HG03108 (cell line): Measurements from ENCODE around the gene USH1C.

Experiments
- ATAC-seq: cut with Tn5 transposase; IDR thresholded peaks from one replicate; pipeline ENCODE4 v1.9.1; 2021; ENCODE audit warnings: moderate library complexity; ENCODE audit not compliant: unreplicated experiment

USH1C gene

DNA sequence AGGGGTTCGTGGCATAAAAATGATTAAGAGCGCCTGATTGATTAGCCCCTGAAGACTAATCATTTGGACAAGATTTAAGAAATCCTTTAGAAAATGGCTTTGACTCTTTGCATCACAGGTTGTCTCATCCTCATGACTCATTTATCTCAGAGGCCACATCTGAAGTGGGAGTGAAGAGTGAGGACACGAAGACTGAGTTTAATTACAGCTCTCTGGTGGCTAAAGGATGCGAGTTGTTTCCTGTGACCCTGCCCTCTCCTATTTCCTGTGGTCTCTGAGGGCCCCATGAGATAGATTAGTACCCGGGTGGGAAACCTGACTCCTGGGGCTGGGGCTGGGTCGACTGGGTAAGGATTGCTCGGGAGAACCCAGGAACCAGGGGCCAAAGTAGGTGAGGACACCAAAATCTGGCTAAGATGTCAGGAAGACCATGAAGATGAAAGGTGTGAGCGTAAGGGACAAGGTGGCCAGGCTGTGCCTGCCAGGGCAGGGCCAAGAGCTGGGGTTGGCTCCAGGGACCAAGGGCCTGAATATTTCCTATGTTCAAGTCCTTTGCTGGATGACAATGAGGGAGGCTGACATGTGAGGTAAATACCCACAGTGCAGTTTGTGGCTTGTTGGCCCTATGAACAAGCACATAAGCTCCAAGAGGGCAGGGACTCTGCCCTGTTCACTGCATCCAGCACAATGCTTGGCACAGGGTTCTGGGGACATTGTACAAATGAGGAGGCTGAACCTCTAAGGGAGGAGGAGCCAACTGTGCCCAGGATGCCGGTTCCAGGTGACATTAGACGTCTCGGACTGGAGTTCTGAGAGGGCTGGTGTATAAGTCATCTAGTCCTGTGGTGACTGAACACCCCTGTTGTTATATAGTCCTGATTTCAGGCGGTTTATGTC is 6.5 kb upstream of the USH1C start:
- no peak for ATAC-seq

- ATAC-seq: no peak
Measured at GRCh38 chr11:17548444-17548843, 4.2 kb upstream of the USH1C start.

DNA sequence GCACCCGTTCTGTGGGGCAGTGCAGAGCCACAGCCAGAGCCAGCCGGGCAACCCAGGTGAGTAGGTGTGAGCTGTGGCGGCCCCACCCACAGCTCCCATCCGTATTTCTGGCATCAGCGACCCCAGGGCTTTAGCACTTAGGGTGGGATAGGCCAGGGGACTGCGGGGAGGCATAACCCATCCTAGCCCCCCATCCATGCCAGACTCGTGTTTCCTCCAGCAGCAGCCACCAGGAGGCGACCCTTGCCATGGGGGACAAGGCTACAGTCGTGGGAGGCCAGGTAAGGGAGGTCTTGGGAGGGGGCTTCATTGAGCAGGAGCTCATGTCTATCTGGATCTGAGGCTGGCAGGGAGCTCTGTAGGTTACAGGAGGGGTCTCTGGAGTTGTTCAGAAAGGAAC is 3.7 kb upstream of the USH1C start:
- no peak for ATAC-seq

DNA sequence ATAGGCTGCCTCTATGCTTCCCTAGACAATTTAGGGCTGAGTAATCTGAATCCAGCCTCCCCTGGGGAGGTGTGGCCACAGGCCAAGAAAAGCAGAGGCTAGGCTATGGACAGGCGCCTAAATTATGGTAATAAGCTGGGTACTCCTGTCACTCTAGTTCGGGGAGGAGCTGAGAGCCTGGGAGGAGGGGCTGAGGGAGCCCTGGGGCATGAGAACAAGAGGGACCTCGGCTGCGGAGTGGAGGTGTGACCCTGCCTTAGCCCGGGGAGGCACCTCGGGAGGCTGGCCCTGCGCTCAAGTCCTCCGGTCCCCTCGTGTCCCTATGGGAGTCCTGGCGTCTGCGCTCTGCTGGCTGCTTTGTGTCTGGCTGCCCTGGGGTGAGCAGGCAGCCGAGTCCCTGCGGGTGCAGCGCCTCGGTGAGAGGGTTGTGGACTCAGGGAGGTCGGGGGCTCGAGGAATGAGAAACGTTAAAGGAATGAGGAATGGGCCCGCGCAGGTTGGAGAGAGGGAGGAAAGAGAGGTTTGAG is 2.9 kb upstream of the USH1C start, which contains the start of gene OTOG:
OTOG (plus strand) TSS at position 209 of the 527 bp plus-strand sequence; CDS start at position 323, 114 bp downstream.
- no peak for ATAC-seq

DNA sequence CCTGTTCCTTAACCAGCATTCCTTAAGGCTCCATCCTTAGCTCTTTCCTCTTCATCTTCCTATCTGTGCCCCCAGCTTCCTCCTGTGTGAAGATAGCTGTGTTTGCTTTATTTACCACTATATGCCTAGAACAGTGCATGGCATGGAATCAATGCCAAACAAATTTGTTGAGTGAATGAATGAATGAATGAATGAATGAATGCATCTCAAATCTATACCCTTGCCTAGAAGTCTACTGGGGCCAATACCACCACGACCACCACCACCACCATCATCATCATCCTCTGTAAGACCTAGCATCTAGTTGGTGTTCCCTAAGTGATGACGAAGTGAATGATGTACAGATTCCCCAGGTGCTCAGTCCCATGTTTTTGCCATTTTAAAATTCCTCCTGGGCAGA is 2.0 kb upstream of the USH1C start:
- ATAC-seq: no peak

GRCh38 chr11:17543574-17544180 is 539 bp downstream of the USH1C start:
- no peak for ATAC-seq

DNA sequence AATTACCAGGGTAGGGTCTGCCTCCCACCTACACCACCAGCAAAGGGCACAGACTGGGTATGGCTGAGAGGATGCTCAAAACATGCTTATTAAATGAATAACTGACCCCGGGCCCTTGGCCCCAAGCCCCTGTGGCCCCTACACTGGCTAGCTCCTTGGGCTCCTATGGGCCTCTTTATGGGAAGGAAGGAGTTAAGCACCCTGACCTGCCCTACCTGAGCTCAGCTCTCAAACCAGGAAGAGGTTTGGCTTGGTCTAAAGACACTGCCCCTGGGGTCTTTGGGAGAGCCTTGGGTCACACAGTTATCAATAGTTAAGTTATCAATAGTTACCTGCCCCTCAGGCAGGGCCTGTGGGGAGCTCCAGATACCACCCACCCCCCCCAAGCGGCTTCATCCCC is 1.2 kb downstream of the USH1C start:
- no peak for ATAC-seq

- no peak for ATAC-seq
Measured at GRCh38 chr11:17542249-17542648, 2.0 kb downstream of the USH1C start.

DNA sequence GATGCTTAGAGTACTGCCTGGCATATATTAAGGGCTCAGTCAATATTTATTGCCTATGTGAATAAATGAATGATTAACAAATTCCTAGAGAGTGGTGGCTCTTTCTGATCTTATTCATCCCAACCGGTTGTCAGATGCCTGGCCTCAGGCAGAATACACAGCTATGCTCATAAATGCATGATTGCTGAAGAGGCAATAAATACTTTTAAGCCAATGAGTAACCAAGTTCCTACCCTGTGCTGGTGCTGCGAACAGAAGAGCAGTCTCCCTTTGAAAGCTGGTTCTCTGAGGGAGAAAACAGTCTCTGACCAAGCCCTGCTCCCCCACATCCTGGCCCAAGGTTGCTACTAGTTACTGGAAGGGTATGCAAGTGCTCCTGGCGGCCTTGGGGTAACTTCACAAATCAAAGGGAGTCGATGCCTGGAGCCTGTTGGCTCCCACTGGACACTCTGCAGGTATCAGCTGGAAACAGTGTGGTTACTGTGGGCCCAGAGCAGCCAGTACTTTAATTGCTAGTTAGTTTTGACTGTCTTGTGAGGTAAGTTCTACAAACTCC is 2.8 kb downstream of the USH1C start:
- no peak for ATAC-seq

- no peak for ATAC-seq
Measured at GRCh38 chr11:17540807-17541206, 3.4 kb downstream of the USH1C start.

- no peak for ATAC-seq
Measured at GRCh38 chr11:17538731-17539130, 5.5 kb downstream of the USH1C start.

DNA sequence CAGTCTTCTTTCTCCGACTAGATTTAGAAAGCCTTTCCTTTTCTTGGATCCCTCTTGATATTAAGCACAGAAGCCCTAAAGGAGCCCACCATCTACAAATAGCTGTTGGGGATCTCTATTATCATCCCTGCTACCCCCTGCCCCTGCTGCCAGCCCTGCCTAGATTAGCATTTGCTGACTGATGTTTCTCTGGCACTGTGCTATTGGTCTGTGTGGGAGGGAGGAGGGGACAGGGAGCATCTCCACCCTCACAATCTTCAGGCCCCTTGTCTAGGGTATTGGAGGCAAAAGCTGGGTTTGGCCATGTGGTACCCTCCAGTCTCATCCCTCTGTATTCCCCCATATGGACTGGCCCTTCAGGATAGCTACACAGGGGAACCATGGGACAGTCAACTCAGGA is 6.2 kb downstream of the USH1C start:
- ATAC-seq: no peak

DNA sequence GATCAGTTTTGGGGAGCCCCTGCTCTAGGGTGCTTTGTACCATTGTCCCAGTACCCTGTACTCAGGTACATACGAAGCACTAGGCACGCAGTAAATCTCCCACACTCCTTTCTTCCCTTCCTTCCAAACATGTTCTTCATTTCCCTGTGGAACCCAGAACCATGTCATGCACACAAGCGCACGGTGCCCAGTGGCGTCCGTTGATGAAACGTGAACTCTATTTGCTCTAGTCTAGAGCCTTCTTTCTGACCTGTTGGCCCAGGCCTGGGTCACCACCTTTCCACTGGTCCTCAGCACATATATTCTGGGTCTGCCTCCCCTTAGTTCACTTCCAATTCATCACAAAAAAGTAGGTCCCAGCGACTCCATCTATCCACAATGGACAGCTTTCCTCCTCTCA is 7.0 kb downstream of the USH1C start:
- ATAC-seq: no peak

DNA sequence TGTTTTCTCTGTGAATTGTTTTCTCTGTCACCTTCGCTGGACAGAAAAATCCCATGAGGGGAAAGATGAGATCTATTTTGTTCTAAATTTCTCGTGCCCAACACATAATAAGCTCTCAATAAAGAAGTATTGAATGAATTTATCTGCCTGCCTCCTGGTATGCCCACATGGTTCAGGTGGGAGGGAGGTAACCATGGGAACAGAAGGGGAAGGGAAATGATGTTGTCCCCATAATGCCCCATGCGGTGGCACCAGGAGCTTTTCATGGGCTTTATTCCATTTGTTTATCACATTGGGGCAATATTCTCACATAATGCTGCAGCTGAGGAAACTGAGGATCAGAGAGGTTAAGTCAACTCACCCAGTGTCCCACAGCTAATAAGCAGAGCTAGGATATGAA is 8.7 kb downstream of the USH1C start:
- no peak for ATAC-seq

DNA sequence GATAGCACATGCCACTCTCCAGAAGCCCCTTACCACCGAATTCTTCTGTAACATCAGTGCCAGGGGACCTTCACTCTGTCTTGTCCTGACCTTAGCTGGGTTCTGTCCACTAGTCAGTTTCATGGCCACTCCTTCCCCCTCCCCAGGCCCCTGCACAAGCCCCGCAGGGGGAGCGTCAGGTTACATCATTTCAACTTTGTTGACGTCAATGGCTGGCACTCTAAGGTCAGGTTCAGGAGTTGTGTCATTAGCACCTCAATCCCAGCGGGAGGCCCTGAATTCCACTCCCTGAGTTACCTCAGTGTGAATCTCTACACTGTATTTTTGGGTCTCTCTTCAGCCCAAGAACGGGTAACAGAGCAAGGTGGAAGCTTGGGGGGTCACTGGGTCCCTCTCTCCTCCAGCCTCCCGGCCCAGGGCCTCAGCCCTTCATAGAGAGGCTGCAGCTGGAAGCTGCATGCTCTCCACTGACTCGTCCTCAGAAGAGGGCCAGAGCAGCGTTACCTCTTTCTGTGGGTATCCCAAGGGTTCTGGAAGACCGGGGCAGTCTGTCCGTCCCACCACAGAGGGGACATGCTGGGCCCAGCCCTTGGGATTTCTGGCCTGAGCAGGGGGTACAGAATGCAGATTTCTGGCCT is 10.3 kb downstream of the USH1C start:
- no peak for ATAC-seq

DNA sequence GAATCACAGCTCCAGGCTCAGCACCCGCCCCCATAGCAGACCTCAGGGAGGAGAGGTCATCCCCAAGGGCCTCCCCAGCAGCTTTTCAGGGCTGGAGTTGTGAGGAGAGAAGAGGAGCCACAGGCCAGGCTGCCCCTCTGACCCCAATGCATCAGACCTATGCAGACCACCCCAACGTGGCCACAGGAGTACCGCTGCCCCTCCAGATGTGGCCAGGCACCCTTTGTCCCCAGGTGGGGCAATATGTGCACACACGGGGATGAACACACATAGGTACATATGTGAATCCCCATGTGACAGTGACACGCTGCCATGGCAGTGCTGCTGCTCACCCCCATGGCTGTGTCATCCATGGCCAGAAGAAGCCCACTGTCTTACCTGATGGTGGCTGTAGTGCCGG is 10.9 kb downstream of the USH1C start:
- no peak for ATAC-seq

DNA sequence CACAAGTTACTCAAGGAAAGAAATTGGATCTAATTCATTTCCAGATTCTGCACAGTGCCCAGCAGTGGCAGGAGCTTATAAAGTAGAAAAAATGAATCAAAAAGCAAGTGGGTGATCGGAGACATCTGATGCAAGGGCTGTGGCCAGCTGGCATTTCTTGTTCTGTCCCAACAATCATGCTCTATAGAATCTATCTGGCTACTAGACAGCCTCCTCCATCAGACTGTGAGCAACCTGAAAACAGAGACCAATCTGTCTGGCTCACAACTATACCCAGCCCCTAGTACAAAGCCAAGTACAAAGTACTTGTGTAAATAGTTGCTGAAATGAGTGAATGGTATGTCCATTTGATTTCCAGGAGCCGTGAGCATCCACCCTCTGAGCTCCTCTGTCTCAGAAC is 11.4 kb downstream of the USH1C start:
- ATAC-seq: no peak

- ATAC-seq: no peak
Measured at GRCh38 chr11:17531636-17532113, 12.5 kb downstream of the USH1C start.

DNA sequence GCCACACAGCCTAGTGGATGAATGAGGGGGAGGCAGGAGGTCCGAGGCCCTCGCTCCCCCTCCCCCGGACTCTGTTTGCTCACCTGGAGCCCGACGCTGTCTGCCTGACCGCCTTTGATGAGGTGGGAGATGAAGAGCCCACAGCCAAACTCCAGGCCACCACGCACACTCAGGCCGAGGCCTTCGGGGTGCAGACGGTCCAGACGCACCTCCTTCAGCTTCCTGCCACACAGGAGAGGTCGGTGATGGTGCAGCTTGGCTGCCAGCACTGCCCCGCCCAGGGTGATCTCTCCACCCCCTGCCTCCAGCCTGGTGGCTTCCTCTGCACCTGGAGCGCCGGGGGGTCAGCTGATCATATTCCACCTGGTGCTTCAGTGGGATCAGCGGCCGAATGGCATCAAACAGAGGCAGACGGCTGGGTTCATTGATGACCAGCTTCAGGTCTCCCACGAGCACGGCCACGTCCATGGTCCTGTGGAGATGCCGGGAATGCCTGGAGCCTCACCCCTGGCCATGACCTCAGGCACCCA is 13.1 kb downstream of the USH1C start:
- ATAC-seq: no peak

- ATAC-seq: no peak
Measured at GRCh38 chr11:17529844-17530185, 14.4 kb downstream of the USH1C start.
